H1 (cell line): ENCODE measurements around the gene BNC2. TPM values are rescaled to one million over a fixed set of nuclear protein-coding genes. Genes with fewer than 3 reads are reported as not detected.
"Not testable (repeated sequence)": the region's sequence is repeated elsewhere in the genome, so short reads cannot be mapped to it uniquely, and the experiment has no call there.

Experiments
- CTCF ChIA-PET: fragments of 300-600 bp; sonication (Branson Sonifier 250); formaldehyde crosslinking; loops from one replicate; lab custom pipeline; 2021; ENCODE audit not compliant: partially characterized antibody; lab: Charles Lee
- POLR2A ChIA-PET: fragments of 300-600 bp; sonication (Branson Sonifier 250); formaldehyde crosslinking; loops from one replicate; lab custom pipeline; 2021; ENCODE audit warnings: inconsistent platforms; ENCODE audit not compliant: partially characterized antibody; lab: Charles Lee
- DNase-seq, 2 experiments: peaks; one replicate each; pipeline versions ENCODE4 v3.0.0 to v3.0.0-alpha.2; 2010 to 2022; ENCODE audit warnings: low spot score in 2 of 2, low read depth in 1 of 2, mixed read lengths in 1 of 2
- FAIRE-seq: peaks from 2 replicates; lab custom pipeline; 2011; peaks lifted over from hg19 to GRCh38; lab: Jason Lieb, UNC
- H2AFZ ChIP-seq: 2 replicates; pipeline ENCODE4 v1.8.1; 2012; ENCODE audit warnings: low read length, inconsistent platforms
- H2AK5ac ChIP-seq: 2 replicates; pipeline ENCODE4 v1.6.1; 2013; ENCODE audit warnings: low read depth, low read length
- H2BK120ac ChIP-seq: replicated peaks from 2 replicates; pipeline ENCODE3; 2013; ENCODE audit warnings: low read depth, low read length, inconsistent platforms
- H2BK12ac ChIP-seq: 2 replicates; pipeline ENCODE4 v1.6.1; 2013; ENCODE audit warnings: low read depth, low read length
- H2BK15ac ChIP-seq: 2 replicates; pipeline ENCODE4 v1.6.1; 2013; ENCODE audit warnings: low read length
- H2BK20ac ChIP-seq: 2 replicates; pipeline ENCODE4 v1.6.1; 2013; ENCODE audit warnings: low read length
- H2BK5ac ChIP-seq: 2 replicates; pipeline ENCODE4 v1.6.1; 2013; ENCODE audit warnings: low read depth, low read length
- H3K14ac ChIP-seq: 2 replicates; pipeline ENCODE4 v1.6.1; 2013; ENCODE audit warnings: inconsistent platforms; ENCODE audit not compliant: insufficient read length
- H3K18ac ChIP-seq: 2 replicates; pipeline ENCODE4 v1.6.1; 2013; ENCODE audit warnings: low read length; ENCODE audit errors: extremely low read depth
- H3K23ac ChIP-seq: 2 replicates; pipeline ENCODE4 v1.6.1; 2013; ENCODE audit warnings: inconsistent platforms; ENCODE audit not compliant: insufficient read length
- H3K23me2 ChIP-seq: 2 replicates; pipeline ENCODE4 v1.6.1; 2013; ENCODE audit warnings: low read depth, low read length
- H3K27ac ChIP-seq: 2 replicates; pipeline ENCODE4 v1.6.1; 2011; ENCODE audit warnings: low read depth, low read length, inconsistent platforms
- H3K27me3 ChIP-seq, 4 experiments: replicated peaks in 1 of 4; 1 replicate in 1 of 4; 2 replicates in 3 of 4; pipeline versions ENCODE4 v1.6.1 to v1.8.1; 2011 to 2013; ENCODE audit warnings: low read length in 3 of 4, mild to moderate bottlenecking in 3 of 4, inconsistent platforms in 2 of 4, mixed read lengths in 2 of 4, moderate library complexity in 1 of 4; ENCODE audit not compliant: control insufficient read depth in 3 of 4, insufficient read depth in 3 of 4; ENCODE audit errors: extremely low read depth in 1 of 4
- H3K36me3 ChIP-seq, 4 experiments: 2 replicates each; pipeline versions ENCODE4 v1.6.1 to v1.8.1; 2011 to 2013; ENCODE audit warnings: mild to moderate bottlenecking in 4 of 4, low read length in 3 of 4, moderate library complexity in 2 of 4, control low read depth in 1 of 4, inconsistent platforms in 1 of 4; ENCODE audit not compliant: insufficient read depth in 4 of 4, control insufficient read depth in 2 of 4
- H3K4ac ChIP-seq: replicated peaks from 2 replicates; pipeline ENCODE3; 2013; ENCODE audit warnings: low read length, low read depth, mixed read lengths, inconsistent platforms; ENCODE audit not compliant: insufficient read length
- H3K4me1 ChIP-seq, 4 experiments: replicated peaks in 1 of 4; 1 replicate in 1 of 4; 2 replicates in 3 of 4; pipeline versions ENCODE4 v1.6.1 to v1.8.1; 2011 to 2013; ENCODE audit warnings: low read length in 3 of 4, inconsistent platforms in 2 of 4, mixed read lengths in 1 of 4; ENCODE audit not compliant: insufficient read depth in 4 of 4, control insufficient read depth in 3 of 4
- H3K4me2 ChIP-seq, 2 experiments: 2 replicates each; pipeline versions ENCODE4 v1.6.1 to v1.8.1; 2011 to 2013; ENCODE audit warnings: low read depth in 2 of 2, low read length in 2 of 2, control low read depth in 1 of 2, inconsistent platforms in 1 of 2, mild to moderate bottlenecking in 1 of 2; ENCODE audit not compliant: insufficient read depth in 1 of 2
- H3K4me3 ChIP-seq, 4 experiments: fragments of 200-600, 300-600 bp in 1 of 4; sonication (generic), shearing (Covaris generic), sonication (Bioruptor Twin) in 1 of 4; 2 replicates each; pipeline versions ENCODE4 v1.5.1 to v1.8.1; 2011 to 2016; ENCODE audit warnings: low read length in 4 of 4, low read depth in 3 of 4, control low read depth in 2 of 4, inconsistent platforms in 2 of 4, mild to moderate bottlenecking in 2 of 4, mixed read lengths in 1 of 4, moderate library complexity in 1 of 4; ENCODE audit not compliant: insufficient read depth in 2 of 4; ENCODE audit errors: extremely low read depth in 1 of 4
- H3K56ac ChIP-seq: replicated peaks from 2 replicates; pipeline ENCODE3; 2013; ENCODE audit warnings: low read depth, mild to moderate bottlenecking, mixed read lengths, low read length, inconsistent platforms; ENCODE audit not compliant: insufficient read length
- H3K79me1 ChIP-seq: 2 replicates; pipeline ENCODE4 v1.6.1; 2013; ENCODE audit warnings: low read depth, low read length, control low read depth
- H3K79me2 ChIP-seq, 2 experiments: 2 replicates each; pipeline versions ENCODE4 v1.6.1 to v1.8.1; 2012 to 2013; ENCODE audit warnings: low read length in 2 of 2, mild to moderate bottlenecking in 2 of 2, inconsistent platforms in 1 of 2; ENCODE audit not compliant: insufficient read depth in 2 of 2, control insufficient read depth in 1 of 2
- H3K9ac ChIP-seq, 4 experiments: replicated peaks in 1 of 4; 1 replicate in 1 of 4; 2 replicates in 3 of 4; pipeline versions ENCODE4 v1.6.1 to v1.8.1; 2011 to 2013; ENCODE audit warnings: low read depth in 3 of 4, low read length in 3 of 4, control low read depth in 2 of 4, mild to moderate bottlenecking in 2 of 4, moderate library complexity in 2 of 4, inconsistent platforms in 1 of 4; ENCODE audit errors: extremely low read depth in 1 of 4
- H3K9me3 ChIP-seq, 2 experiments: 2 replicates each; pipeline versions ENCODE4 v1.6.1 to v1.8.1; 2012 to 2013; ENCODE audit warnings: mild to moderate bottlenecking in 2 of 2, moderate library complexity in 2 of 2, control low read depth in 1 of 2, inconsistent platforms in 1 of 2, low read depth in 1 of 2, low read length in 1 of 2, mixed read lengths in 1 of 2; ENCODE audit not compliant: insufficient read depth in 2 of 2
- H4K20me1 ChIP-seq, 2 experiments: replicated peaks in 1 of 2; 2 replicates each; pipeline versions ENCODE3 to v1.8.1; 2011 to 2013; ENCODE audit warnings: inconsistent platforms in 2 of 2, low read length in 2 of 2, mild to moderate bottlenecking in 1 of 2; ENCODE audit not compliant: insufficient read depth in 2 of 2, control insufficient read depth in 1 of 2
- H4K5ac ChIP-seq: 2 replicates; pipeline ENCODE4 v1.6.1; 2013; ENCODE audit warnings: low read length, low read depth, mixed read lengths, inconsistent platforms; ENCODE audit not compliant: insufficient read length
- H4K8ac ChIP-seq: 2 replicates; pipeline ENCODE4 v1.8.0; 2013; ENCODE audit warnings: mild to moderate bottlenecking, moderate library complexity, low read length, inconsistent platforms; ENCODE audit not compliant: insufficient read depth; ENCODE audit errors: extremely low read depth
- H4K91ac ChIP-seq: replicated peaks from 2 replicates; pipeline ENCODE3; 2013; ENCODE audit warnings: low read length, mixed read lengths, inconsistent platforms; ENCODE audit not compliant: insufficient read length
- HDAC6 ChIP-seq: IDR thresholded peaks from one replicate; pipeline ENCODE4 v1.7.1; 2012; ENCODE audit warnings: low read depth, mild to moderate bottlenecking, inconsistent platforms, low read length, moderate library complexity
- WGBS, 2 experiments: shearing (Covaris generic) in 1 of 2; methylation state at CpG; one replicate each; pipeline versions ENCODE4 v1.1.6 to v1.1.7; 2013 to 2015; ENCODE audit warnings: low lambda C conversion rate in 2 of 2, mixed read lengths in 2 of 2, inconsistent platforms in 1 of 2, low coverage in 1 of 2, missing lambda C conversion rate in 1 of 2; ENCODE audit not compliant: insufficient replicate concordance in 2 of 2, insufficient coverage in 1 of 2, insufficient read length in 1 of 2; ENCODE audit errors: extremely low coverage in 1 of 2, missing lambda C conversion rate in 1 of 2; 5-methylcytosine and 5-hydroxymethylcytosine counted together
- polyA plus RNA-seq, 7 experiments: library from polyadenylated mRNA; depleted of rRNA in 3 of 7; stranded (reverse) in 5 of 7; unstranded in 2 of 7; fragments of >200 nt in 5 of 7; fragments of 200-250 nt in 2 of 7; gene quantifications; 1 replicate in 5 of 7; 2 replicates in 1 of 7; 4 replicates in 1 of 7; pipeline versions ENCODE4 v1.2.1 to v1.2.3, GENCODE V29; 2011 to 2013; ENCODE audit warnings: missing spikeins in 2 of 7, mixed read lengths in 2 of 7
- total RNA-seq: library from RNA; stranded (reverse); fragmentation: NEBNext Ultra II Directional; extraction: Animal tissue kit (Norgen Biotek cat#: 25700); gene quantifications from 2 replicates; pipeline ENCODE4 v1.2.1, GENCODE V29; 2021

The BNC2 gene
- total and polyA plus RNA-seq, 2 of the 8 experiments (the other 6 are each of a cell fraction or from before 2014, with no cell fraction given), result 16.0 to 26.8 TPM

GRCh38 chr9:16540743-16541613, 329.5 kb downstream of the BNC2 start (continued):
- TF ChIP-seq HDAC6, result no peak

- POLR2A ChIA-PET, FAIRE-seq, H3K79me2 ChIP-seq: not testable (repeated sequence)
Measured at GRCh38 chr9:16539626-16540025, 330.8 kb downstream of the BNC2 start.

More at GRCh38 chr9:16539626-16540025, 330.8 kb downstream of the BNC2 start:
- H3K27ac ChIP-seq, H3K56ac ChIP-seq, H3K9ac ChIP-seq, H2BK15ac ChIP-seq, H3K23me2 ChIP-seq, H3K27me3 ChIP-seq, H3K18ac ChIP-seq, H3K4me2 ChIP-seq, H2BK12ac ChIP-seq, H3K4me1 ChIP-seq, H3K79me1 ChIP-seq, H3K9me3 ChIP-seq, H2BK20ac ChIP-seq, H4K8ac ChIP-seq, H2AK5ac ChIP-seq, H3K36me3 ChIP-seq, H3K14ac ChIP-seq, H3K4ac ChIP-seq, H2AFZ ChIP-seq, H2BK5ac ChIP-seq, H3K23ac ChIP-seq, H4K91ac ChIP-seq, H3K4me3 ChIP-seq, H4K5ac ChIP-seq, CTCF ChIA-PET, H2BK120ac ChIP-seq, DNase-seq, H4K20me1 ChIP-seq: not testable (repeated sequence)
- WGBS, 2 experiments, result 33% methylated on average over 1 of the region's 1 CpG; no CpG with 5 or more reads in 1 of the 2 experiments
